Progenitor cell of endocrine pancreas (in vitro differentiated cells): Measurements from ENCODE around the gene ENO3. TPM values are rescaled to one million over a fixed set of nuclear protein-coding genes. Genes with fewer than 3 reads are reported as not detected.

ENCODE experiments used
- DNase-seq: peaks from one replicate; pipeline ENCODE4 v3.0.0; 2021; ENCODE audit warnings: low spot score; ENCODE audit not compliant: unreplicated experiment
- H3K27ac Mint-ChIP-seq: 2 replicates; pipeline ENCODE4 v1.8.0; 2021; ENCODE audit warnings: mild to moderate bottlenecking, moderate library complexity, mixed read lengths
- H3K27me3 Mint-ChIP-seq: 2 replicates; pipeline ENCODE4 v1.8.0; 2021; ENCODE audit warnings: mixed read lengths
- H3K36me3 Mint-ChIP-seq: 2 replicates; pipeline ENCODE4 v1.8.0; 2022; ENCODE audit warnings: mixed read lengths; ENCODE audit not compliant: insufficient read depth
- H3K4me1 Mint-ChIP-seq: 2 replicates; pipeline ENCODE4 v1.8.0; 2021; ENCODE audit warnings: low read depth, mixed read lengths
- H3K4me3 Mint-ChIP-seq: 2 replicates; pipeline ENCODE4 v1.8.0; 2021; ENCODE audit warnings: low read depth, mild to moderate bottlenecking, moderate library complexity, mixed read lengths
- H3K9me3 Mint-ChIP-seq: 2 replicates; pipeline ENCODE4 v1.8.0; 2021; ENCODE audit warnings: low read depth, mixed read lengths
- total RNA-seq: library from RNA; stranded (reverse); gene quantifications from 2 replicates; pipeline ENCODE4 v1.2.1, GENCODE V29; 2021
- TF ChIP-seq, protein P1 (sequence below): fragments of 200-600 bp; sonication (generic); IDR thresholded peaks from one replicate; pipeline ENCODE4 v1.5.0; 2021; ENCODE audit warnings: antibody characterized with exemption, mild to moderate bottlenecking; ENCODE audit not compliant: unreplicated experiment

The ENO3 gene
- total RNA-seq, 1 donor from 2014 or later: 25.8 TPM

DNA sequence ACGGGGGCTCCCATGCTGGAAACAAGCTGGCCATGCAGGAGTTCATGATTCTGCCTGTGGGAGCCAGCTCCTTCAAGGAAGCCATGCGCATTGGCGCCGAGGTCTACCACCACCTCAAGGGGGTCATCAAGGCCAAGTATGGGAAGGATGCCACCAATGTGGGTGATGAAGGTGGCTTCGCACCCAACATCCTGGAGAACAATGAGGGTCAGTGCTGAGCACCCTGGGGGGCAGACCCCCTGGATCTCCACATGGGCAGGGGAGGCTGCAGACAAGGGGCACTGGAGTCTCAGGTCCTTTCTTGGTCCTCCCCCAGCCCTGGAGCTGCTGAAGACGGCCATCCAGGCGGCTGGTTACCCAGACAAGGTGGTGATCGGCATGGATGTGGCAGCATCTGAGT, 4.2 kb downstream of the ENO3 start:
- H3K27ac Mint-ChIP-seq: no peak overlapping the region
- peaks cover 3% of the 10 kb centered on the region for H3K36me3 Mint-ChIP-seq
- no peak for DNase-seq
- H3K9me3 Mint-ChIP-seq: no peaks in the 10 kb centered on the region
- H3K4me1 Mint-ChIP-seq: peaks cover 20% of the 10 kb centered on the region
- H3K27me3 Mint-ChIP-seq: no peaks in the 10 kb centered on the region
- TF ChIP-seq, protein P1, sequence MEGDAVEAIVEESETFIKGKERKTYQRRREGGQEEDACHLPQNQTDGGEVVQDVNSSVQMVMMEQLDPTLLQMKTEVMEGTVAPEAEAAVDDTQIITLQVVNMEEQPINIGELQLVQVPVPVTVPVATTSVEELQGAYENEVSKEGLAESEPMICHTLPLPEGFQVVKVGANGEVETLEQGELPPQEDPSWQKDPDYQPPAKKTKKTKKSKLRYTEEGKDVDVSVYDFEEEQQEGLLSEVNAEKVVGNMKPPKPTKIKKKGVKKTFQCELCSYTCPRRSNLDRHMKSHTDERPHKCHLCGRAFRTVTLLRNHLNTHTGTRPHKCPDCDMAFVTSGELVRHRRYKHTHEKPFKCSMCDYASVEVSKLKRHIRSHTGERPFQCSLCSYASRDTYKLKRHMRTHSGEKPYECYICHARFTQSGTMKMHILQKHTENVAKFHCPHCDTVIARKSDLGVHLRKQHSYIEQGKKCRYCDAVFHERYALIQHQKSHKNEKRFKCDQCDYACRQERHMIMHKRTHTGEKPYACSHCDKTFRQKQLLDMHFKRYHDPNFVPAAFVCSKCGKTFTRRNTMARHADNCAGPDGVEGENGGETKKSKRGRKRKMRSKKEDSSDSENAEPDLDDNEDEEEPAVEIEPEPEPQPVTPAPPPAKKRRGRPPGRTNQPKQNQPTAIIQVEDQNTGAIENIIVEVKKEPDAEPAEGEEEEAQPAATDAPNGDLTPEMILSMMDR: no peak
- no peak overlapping the region for H3K4me3 Mint-ChIP-seq

DNA sequence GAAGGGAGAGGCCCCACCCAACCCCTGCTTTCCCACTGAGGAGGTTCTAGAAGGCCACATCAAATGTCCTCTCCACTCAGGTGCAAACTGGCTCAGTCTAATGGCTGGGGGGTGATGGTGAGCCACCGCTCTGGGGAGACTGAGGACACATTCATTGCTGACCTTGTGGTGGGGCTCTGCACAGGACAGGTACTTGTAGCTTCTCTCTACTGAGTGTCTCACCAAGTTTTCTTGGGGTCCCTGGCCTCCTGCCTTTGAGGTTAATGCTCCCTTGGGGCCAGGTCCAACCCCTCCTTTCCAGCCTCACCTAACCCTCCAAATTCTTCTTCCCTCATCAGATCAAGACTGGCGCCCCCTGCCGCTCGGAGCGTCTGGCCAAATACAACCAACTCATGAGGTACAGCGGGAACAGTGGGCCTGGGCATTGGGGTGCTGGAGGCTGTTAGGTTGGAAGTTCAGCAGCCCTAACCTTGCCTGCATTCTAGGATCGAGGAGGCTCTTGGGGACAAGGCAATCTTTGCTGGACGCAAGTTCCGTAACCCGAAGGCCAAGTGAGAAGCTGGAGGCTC, 5.7 kb downstream of the ENO3 start:
- Mint-ChIP-seq H3K36me3 (peaks cover 8% of the 10 kb centered on the region), H3K4me1 (peaks cover 6% of the 10 kb centered on the region), H3K4me3 (no peak overlapping the region), H3K9me3 (no peaks in the 10 kb centered on the region), H3K27me3 (no peaks in the 10 kb centered on the region), H3K27ac (no peak overlapping the region)
- DNase-seq: no peak
- TF ChIP-seq, protein P1: peak; percentile 31

DNA sequence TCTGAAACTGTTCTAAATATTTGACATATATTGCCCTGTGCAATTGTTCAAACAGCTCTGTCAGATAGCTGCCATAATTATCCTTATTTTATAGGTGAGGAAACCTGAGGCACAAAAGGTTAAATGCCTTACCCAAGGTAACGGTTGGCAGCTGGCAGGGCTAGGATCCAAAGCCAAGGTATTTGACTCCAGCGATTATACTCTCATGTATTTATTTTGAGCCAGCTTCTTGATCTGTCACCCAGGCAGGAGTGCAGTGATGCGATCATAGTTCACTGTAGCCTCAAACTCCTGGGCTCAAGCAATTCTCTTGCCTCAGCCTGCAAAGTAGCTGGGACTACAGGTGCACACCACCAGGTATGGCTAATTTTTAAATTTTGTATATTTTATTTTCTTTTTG, 7.2 kb downstream of the ENO3 start:
- peaks cover 1% of the 10 kb centered on the region for H3K4me1 Mint-ChIP-seq
- H3K36me3 Mint-ChIP-seq: peaks cover 10% of the 10 kb centered on the region
- no peak overlapping the region for H3K4me3 Mint-ChIP-seq
- no peak for DNase-seq
- H3K27ac Mint-ChIP-seq: no peak overlapping the region
- H3K9me3 Mint-ChIP-seq: no peaks in the 10 kb centered on the region
- H3K27me3 Mint-ChIP-seq: no peaks in the 10 kb centered on the region
- TF ChIP-seq, protein P1: no peak

DNA sequence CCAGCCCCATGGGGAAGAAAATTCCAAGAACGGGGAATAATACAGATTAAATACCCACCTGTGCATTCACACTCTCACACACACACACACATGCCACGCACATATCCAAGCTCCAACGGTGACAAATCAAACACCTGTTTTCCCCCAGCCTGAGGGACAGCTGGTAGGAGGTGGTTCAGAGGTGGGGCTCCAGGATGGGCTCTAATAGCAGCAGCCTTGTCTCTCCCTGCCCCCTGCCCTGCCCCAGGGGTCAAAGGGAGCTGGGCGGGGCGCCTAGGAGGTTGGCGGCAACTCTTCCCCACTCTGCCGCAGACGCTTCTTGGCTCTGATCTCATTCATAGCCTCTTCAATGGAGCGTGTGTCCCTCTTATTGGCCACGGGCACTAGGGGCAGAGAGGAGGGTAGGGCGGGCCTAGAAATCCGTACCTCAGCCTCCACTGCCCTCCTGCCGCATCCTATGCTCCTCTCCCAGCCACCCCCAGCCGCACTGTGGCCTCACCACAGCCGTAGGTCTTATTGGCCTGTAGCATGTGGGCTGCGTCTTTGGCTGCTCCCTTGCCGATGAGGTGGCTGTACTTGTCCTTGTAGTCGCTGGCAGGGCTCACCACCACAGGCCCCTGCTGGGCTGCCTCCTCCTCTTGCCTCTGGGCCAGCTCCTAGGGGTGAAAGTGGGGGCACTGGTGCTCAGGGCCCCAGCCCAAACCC, 8.5 kb downstream of the ENO3 start:
- DNase-seq: no peak
- Mint-ChIP-seq H3K27me3 (no peaks in the 10 kb centered on the region), H3K9me3 (no peaks in the 10 kb centered on the region), H3K27ac (peak overlapping the region; percentile 47), H3K36me3 (peaks cover 8% of the 10 kb centered on the region), H3K4me1 (no peaks in the 10 kb centered on the region), H3K4me3 (no peak overlapping the region)
- TF ChIP-seq, protein P1: no peak

DNA sequence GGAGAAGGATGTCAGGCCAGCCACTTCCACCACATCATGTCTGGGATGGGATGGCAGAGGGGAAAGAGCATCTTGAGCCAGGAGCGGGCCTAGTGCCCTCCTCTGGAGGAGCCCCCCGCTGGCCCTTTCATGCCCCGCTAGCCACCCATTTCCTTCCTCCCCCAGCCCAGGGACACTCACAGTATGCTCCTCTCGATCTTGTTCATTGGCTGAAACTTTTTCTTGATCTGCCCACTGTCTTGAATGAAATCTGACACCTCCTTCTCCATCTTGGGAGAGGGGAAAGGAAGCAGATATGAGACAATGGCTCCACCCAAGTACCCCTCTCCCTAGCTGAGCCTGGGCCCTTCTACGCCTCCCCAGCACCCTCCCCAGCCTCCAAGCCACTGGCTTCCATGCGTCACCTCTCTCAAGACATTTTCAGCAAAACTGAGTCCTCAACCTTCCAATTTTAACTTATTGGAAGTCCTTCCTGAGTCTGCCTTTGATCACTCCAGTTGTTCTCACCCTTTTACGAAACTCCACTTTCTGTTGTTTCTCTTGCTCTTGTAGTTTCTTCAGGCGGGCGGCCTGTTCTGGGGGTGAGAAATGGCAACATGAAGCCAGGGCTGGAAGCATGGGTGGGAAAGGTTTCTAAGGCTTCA, 9.5 kb downstream of the ENO3 start:
- peaks cover 11% of the 10 kb centered on the region for H3K36me3 Mint-ChIP-seq
- peak overlapping the region; percentile 3 for H3K27ac Mint-ChIP-seq
- no peaks in the 10 kb centered on the region for H3K27me3 Mint-ChIP-seq
- no peak overlapping the region for H3K4me3 Mint-ChIP-seq
- H3K9me3 Mint-ChIP-seq: no peaks in the 10 kb centered on the region
- no peak for DNase-seq
- TF ChIP-seq, protein P1: no peak
- no peaks in the 10 kb centered on the region for H3K4me1 Mint-ChIP-seq
